Posterior cingulate gyrus (tissue), 11 donors: Measurements from ENCODE around the gene ARHGAP45.
A peak's percentile ranks its signal among the peaks of the same experiment; 100 is the strongest.
"Not testable (repeated sequence)": the region's sequence is repeated elsewhere in the genome, so short reads cannot be mapped to it uniquely, and the experiment has no call there.

Experiments
- DNase-seq, 10 donors: peaks; one replicate each; pipeline versions ENCODE4 v3.0.0 to v3.0.0-alpha.2; 2020 to 2021; ENCODE audit warnings: mixed read lengths in 3 of 10
- intact Hi-C: fragments of 100-400 bp; cut with DNase I; formaldehyde crosslinking; loops from one replicate; pipeline ENCODE4 v1.15.1; 2023

Gene ARHGAP45

DNA sequence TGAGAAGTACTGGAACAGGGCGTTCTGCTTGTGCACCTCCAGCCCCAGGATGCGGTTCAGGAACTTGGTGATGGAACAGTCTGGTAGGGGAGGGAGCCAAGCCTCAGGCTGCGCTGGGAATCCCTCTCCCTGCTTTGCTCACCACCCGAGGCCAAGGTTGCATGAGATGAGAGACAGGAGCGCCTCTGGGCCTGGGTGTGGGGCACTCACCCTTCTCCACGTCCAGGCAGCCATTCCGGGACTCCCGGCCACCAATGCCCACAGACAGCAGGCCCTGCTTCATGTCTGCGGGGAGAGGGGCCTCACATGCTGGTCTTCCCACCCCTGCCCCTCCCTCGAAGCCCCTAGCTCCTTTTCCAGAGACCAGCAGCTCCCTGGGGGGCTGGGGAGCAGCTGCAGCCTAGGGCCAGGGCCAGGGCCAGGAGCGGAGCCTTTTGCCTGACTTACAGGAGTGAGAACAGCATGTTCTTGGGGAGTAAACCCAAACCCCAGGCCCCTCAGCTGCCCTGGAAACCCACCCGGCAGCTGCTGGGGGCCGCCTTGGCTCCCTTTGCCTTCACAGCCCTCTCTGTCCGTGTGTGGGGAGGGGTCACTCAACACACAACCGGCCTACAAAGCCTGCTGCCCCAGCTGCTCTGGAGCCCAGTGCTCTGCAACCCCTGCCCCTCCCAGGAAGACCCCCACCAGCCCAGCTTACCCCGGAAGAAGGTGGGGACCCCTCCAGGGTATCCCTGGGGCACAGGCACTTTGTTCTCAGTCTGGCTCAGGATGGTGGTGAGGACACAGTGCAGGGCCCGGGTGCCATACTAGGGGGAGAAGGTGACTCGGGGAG is 44.1 kb downstream of the ARHGAP45 start:
- no peak for DNase-seq
- intact Hi-C loops, result loop anchor here (5.0 kb wide), 2 partner anchors 81 to 126 kb away; partner anchors contain the start of gene CBARP

DNA sequence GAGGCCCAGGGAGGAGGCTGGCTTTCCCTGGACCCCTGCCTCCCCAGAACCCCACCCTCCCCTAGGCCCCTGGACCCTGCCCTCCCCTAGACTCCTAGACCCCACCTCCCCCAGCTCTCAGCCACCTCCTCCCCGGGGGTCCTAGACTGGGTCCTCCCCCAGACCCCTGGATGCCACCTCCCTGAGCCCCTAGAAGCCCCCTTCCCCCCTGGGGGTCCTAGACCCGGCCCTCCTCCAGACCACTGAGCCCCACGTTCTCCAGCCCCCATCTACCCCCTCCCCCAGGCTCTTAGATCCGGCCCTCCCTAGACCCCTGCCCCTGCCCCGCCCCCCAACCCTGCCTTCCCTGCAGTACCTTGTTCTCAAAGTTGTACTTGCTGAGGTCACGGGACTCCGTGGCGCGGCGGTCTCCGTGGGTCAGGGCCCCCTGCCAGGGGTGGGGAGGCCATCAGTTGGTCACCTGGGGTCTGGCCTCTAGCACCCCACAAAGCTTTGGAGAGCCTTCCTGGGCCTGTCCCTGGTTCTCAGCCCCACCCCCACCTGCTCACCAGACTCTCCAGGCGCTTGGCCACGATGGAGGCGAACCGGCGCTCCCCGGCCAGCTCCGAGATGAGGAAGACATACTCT is 44.8 kb downstream of the ARHGAP45 start:
- no peak for DNase-seq
- intact Hi-C loops, result loop anchor here (5.0 kb wide), 2 partner anchors 81 to 126 kb away; partner anchors contain the start of gene CBARP

DNA sequence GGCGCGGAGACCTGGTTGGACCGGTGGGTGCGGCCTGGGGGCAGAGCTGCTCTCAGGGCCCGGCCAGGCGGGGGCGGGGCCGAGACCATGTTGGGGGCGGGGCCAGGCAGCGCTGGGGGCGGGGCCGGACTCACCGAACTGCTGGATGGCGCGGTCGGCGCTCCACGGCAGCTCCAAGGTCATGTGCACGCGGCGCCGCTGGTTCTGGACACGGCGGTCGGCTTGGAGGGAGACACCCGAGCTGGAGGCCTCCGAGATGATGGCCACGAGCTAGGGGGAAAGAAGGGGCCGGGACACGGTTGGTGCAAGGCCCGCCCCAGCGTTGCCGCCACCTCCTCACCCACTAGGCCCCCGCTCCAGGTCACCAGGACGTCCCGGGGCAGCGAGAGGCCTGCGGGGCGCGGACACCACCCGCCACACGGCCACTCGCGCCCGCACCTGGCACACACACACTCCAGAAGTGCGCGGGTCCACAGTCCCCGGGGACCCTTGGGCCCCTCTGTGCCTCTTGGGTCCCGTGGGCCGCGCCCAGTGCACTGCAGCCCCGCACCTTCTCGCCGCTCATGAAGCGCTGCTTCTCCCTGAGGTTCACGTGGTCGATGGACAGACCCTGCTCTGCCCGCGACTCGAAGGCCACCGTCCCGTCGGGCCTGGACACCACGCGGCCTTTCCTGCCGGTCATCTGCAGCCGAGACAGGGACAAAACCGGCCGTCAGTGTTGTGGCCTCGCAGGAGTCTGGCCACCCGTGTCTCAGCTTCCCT is 45.5 kb downstream of the ARHGAP45 start:
- no peak for DNase-seq
- intact Hi-C loops, result loop anchor here (5.0 kb wide), 2 partner anchors 80 to 125 kb away; partner anchors contain the start of gene CBARP

DNA sequence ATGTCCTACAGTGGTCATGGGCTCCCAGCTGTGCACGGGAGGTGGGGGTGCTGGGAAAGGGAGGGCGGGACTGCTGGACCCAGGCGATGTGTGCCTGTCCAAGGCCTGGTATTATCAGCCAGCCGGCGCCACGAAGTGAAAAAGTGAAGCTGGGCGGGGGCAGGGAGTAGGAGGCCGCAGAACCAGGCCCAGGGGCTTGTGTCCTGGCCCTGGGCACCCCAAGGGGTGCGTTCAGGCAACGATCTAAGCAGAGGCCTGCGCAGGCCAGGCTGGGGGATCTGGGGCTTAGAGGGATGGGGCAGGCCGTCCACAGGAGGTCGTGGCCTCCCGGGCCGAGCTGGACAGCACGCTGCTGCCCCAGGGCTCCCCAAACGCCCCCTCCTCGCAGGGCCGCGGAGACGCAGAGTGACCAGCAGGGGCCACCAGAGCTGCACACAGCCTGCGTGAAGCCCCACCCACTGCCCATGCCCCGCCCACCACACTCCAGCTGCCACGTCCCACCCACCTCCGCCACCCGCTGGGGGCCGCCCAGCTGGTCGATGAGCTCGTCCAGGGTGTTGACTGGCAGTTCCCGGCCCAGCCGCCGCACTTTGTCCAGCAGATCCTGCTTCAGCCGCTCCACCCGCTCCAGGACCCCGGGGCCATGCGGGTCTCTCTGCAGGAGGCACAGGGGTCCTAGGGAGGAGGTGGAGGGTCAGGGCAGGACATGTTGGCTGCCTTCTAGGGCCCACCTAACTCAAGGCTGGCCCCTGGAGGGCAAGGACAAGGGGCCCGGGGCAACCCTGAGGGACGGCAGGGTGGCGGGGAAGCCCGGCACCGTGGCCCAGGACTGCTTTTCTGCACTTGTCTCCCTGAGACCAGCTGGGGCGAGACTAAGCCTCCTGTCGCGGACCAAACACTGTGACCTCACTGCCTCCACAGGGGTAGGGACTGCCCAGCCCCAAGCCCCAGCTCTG is 46.3 kb downstream of the ARHGAP45 start:
- peak; percentile 89 to 99 (median 96) for DNase-seq
- intact Hi-C loops, result loop anchor here (5.0 kb wide), 2 partner anchors 79 to 124 kb away; partner anchors contain the start of gene CBARP

GRCh38 chr19:1113986-1114483 is 47.1 kb downstream of the ARHGAP45 start:
- no peak for DNase-seq
- intact Hi-C loops, result loop anchor here (5.0 kb wide), 2 partner anchors 78 to 123 kb away; partner anchors contain the start of gene CBARP

GRCh38 chr19:1114728-1115127 is 47.8 kb downstream of the ARHGAP45 start:
- not testable (repeated sequence) for DNase-seq
- intact Hi-C loops, result loop anchor here (5.0 kb wide), 2 partner anchors 78 to 123 kb away; partner anchors contain the start of gene CBARP

DNA sequence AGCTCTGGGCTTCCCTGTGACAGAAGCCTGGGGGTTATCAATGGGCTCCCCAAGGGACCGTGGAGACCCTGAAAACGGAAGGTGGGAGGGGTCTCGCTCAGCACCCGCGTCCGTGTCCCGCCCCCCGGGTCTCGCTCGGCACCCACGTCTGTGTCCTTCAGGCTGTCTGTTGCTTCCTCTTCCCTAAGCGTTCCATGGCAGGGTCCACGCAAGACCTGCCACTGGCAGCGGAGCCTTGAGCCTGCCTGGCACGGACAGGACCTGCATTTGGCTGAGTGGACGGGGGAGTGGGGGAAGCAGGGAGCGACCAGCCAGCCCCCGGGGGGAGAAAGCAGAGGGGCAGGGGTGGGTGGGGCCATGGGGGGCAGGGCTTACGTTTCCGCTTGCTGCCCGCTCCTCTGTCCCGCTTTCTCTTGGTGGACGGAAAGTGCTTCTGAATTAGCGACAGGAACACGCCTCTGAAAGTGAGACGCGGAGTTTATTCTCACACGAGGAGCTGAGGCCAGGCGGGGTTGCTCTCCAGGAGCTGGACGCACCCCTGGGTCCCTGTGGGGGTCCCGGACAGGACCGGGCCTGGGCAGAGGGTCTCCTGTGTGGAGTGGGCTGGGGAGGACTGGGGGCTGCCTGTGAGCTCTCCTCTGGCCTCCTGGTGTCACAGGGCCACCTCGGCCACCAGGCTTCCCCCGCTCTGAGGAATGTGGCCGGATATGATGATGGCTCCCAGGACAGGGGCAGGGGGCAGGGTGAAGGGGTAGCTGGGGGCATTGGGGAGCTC is 48.9 kb downstream of the ARHGAP45 start:
- intact Hi-C loops, result no loop called here
- DNase-seq, result no peak

DNA sequence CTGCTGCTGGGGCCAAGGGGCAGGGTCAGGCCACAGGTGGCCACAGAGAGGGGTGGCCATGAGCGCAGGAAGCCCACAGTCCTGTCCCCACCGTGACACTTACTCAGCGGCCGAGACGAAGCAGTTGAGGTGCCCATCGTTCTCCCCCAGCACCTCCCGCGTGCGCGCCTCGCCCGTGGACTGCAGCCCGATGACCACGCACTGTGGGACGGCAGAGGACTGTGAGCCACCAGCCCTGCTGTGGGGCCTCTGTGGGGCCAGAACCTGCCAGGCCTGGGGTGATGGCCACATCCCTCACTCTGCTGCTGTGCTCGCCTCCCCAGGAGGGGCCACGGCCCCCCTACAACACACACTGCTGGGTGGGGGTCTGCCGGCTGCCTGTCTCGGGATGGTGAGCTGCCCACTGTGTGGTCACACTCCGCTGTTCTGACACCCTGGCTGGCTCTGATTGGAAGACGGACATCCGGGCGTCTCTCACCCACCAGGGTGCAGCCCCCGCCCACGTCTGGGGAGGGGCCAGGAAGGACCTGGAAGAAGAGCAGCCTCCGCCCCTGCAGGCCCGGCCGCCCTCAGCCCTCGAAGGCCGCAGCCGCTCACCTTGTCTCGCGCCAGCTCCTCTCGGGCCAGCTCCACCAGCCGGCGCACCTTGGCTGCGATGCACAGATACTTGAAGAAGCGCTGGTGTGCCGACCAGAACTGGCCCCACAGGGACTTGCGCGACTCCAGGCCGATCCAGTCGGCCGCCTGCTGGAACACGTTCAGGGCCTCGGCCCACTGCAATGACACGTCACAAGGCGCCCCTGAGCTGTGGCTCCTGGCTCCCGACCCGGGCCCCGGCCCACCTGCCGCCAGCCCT is 50.0 kb downstream of the ARHGAP45 start:
- no peak for DNase-seq
- intact Hi-C loops, result no loop called here

GRCh38 chr19:1117654-1118053 is 50.7 kb downstream of the ARHGAP45 start:
- intact Hi-C loops, result no loop called here
- no peak for DNase-seq

- intact Hi-C loops, result no loop called here
Observed at GRCh38 chr19:1118999-1119398, 52.0 kb downstream of the ARHGAP45 start.

DNA sequence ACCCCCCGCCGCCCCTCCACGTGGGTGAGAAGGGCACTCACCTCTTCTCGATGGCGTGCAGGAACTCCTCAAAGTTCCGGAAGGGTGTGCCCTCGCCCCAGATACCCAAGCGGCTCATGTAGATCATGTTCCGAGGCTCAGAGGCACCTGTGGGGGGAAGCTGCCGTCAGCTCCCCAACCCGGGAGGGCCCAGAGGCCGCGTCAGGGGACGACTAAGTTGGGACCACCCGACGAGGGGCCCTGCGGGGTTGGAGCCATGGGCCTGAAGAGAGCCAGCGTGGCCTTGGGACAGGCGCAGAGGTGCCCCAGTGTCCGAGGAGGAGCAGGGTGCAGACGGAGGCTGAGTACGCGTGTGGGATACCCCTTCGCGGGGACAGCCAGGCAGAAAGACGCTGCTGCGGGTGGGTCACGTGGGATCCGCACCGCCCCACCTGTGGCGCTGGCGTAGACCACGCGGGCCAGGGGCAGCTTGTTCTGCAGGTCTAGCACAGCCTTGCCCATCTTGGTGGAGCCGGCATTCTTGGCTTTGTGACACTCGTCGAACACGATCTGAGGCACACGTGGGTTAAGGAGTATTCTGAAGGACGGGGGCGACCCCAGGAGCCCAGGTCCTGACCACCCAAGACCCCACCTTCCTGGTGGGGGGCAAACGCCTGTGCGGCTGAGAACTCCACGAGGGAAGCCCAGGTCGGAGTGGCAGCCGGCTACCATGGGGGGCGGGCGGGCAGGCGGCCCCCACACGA is 52.7 kb downstream of the ARHGAP45 start:
- intact Hi-C loops, result no loop called here
- DNase-seq, result no peak

More at GRCh38 chr19:1118999-1119398, 52.0 kb downstream of the ARHGAP45 start:
- DNase-seq, result no peak

GRCh38 chr19:1121395-1121794 is 54.4 kb downstream of the ARHGAP45 start:
- intact Hi-C loops, result no loop called here
- no peak for DNase-seq

DNA sequence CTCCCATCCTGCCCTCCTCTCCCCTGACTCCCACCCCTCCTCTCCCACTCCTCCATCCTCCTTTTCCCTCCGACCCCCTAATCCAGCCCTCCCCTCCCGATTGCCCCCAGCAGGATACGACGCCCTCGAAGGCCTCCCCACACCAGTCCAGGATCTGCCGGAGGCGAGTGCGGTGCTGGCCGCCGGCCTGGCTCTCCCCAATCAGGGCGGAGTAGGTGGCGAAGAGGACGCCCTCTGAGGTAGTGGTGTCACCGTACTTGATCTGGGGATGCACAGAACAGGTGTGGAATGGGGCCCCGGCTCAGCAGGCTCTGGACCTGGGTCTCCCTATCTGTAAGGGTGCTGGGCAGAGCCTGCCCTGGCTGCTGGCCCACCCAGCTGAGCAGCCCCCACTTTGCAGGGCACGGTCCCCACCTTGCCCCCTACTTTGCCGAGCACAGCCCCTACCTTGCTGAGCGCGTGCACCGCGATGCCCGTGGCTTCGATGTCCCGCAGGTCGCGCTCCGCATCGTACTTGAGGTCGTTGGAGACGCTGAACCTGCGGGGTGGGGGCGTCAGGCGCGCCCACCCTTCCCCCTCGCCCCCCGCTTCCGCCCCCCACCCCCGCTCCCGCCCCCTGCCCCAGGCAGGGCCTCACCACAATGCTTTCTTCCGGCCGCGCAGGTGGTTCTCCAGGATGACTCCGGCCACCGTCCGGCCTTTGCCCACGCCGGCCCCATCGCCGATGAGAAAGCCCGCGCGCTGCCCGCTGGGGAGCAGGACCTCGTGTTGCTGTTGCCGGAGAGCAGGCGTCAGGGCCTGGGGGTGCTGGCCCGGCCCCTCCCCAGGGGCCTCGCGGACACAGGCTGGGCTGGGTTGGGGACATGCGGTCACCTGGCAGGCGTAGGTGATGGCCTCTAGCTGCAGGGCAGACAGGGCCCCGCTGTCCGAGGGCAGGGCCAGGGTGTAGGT is 55.3 kb downstream of the ARHGAP45 start:
- intact Hi-C loops, result no loop called here
- no peak for DNase-seq

- no peak for DNase-seq
- intact Hi-C loops, result no loop called here
Observed at GRCh38 chr19:1122972-1123363, 56.0 kb downstream of the ARHGAP45 start.

GRCh38 chr19:1123381-1123780 is 56.4 kb downstream of the ARHGAP45 start:
- no peak for DNase-seq
- intact Hi-C loops, result no loop called here
